HL-60 (cell line): ENCODE results near the gene RSPH10B2.
"Not testable (repeated sequence)": the region's sequence is repeated elsewhere in the genome, so short reads cannot be mapped to it uniquely, and the experiment has no call there.

Source experiments
- DNase-seq, 2 experiments: peaks; one replicate each; pipeline ENCODE4 v3.0.0-alpha.2; 2010 to 2020; ENCODE audit warnings: low read depth in 1 of 2, low spot score in 1 of 2
- H3K27ac ChIP-seq: fragments of 250-450 bp; sonication (Bioruptor Pico); replicated peaks from 2 replicates; pipeline ENCODE4 v1.5.1; 2020; ENCODE audit warnings: mild to moderate bottlenecking, moderate library complexity
- H3K27me3 ChIP-seq: fragments of 250-450 bp; sonication (Bioruptor Pico); 2 replicates; pipeline ENCODE4 v1.5.1; 2021; ENCODE audit warnings: mild to moderate bottlenecking, moderate library complexity; ENCODE audit not compliant: insufficient read depth, poor library complexity, severe bottlenecking
- H3K4me3 ChIP-seq: replicated peaks from 2 replicates; pipeline ENCODE4 v1.5.1; 2011; ENCODE audit warnings: mild to moderate bottlenecking, control low read depth, low read length; ENCODE audit not compliant: insufficient read depth
- GABPA ChIP-seq: IDR thresholded peaks from 2 replicates; pipeline ENCODE4 v1.6.1; 2012; ENCODE audit warnings: low read depth
- POLR2AphosphoS5 ChIP-seq: IDR thresholded peaks from 2 replicates; pipeline ENCODE4 v1.6.1; 2012; ENCODE audit warnings: low read depth
- SPI1 ChIP-seq: IDR thresholded peaks from 2 replicates; pipeline ENCODE4 v1.6.1; 2012; ENCODE audit warnings: low read depth, mild to moderate bottlenecking, borderline replicate concordance
- TF ChIP-seq, protein P1 (sequence below): IDR thresholded peaks from 2 replicates; pipeline ENCODE4 v1.6.1; 2012; ENCODE audit warnings: low read depth; ENCODE audit not compliant: insufficient replicate concordance
- TF ChIP-seq, protein P2 (sequence below): IDR thresholded peaks from one replicate; pipeline ENCODE4 v1.5.1; 2011; ENCODE audit warnings: low read length, control low read depth, inconsistent platforms; ENCODE audit not compliant: insufficient read depth

The RSPH10B2 gene

DNA sequence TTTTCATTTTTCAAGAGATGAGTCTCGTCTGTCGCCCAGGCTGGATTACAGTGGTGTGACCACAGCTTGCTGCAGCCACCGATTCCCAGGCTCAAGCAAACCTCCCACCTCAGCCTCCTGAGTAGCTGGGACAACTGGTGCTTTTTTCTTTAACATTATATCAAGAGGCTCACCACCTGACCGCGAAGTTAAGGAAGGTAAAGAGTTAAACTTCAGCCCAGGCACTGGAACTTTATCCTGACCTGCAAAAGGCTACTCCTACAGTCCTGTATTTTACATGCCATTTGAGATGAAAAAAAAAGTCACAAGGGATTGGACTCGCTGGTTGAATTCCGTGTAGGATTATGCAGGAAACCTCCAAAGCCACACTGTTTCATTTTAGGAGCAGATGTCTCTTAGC lies 61.6 kb downstream of the RSPH10B2 start:
- not testable (repeated sequence) for H3K4me3 ChIP-seq, H3K27ac ChIP-seq, H3K27me3 ChIP-seq, DNase-seq

DNA sequence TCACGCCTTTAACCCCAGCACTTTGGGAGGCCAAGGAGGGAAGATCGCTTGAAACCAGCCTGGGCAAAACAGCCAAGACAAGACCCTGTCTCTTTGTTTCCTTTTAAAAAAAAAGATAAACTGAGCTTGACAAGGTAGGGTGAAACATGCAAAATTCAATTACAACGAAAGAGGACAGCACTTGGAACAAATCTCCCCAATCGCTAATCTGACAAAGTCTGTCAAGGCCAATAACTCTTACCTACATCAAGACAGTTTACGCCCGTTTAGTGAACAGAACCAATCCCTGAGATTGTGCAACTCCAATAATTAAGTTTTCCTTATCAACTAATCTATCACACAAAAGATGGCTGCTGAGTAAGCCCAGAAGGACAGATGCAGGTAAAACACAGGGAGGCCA lies 67.7 kb downstream of the RSPH10B2 start:
- not testable (repeated sequence) for DNase-seq, H3K27me3 ChIP-seq, H3K4me3 ChIP-seq, H3K27ac ChIP-seq

DNA sequence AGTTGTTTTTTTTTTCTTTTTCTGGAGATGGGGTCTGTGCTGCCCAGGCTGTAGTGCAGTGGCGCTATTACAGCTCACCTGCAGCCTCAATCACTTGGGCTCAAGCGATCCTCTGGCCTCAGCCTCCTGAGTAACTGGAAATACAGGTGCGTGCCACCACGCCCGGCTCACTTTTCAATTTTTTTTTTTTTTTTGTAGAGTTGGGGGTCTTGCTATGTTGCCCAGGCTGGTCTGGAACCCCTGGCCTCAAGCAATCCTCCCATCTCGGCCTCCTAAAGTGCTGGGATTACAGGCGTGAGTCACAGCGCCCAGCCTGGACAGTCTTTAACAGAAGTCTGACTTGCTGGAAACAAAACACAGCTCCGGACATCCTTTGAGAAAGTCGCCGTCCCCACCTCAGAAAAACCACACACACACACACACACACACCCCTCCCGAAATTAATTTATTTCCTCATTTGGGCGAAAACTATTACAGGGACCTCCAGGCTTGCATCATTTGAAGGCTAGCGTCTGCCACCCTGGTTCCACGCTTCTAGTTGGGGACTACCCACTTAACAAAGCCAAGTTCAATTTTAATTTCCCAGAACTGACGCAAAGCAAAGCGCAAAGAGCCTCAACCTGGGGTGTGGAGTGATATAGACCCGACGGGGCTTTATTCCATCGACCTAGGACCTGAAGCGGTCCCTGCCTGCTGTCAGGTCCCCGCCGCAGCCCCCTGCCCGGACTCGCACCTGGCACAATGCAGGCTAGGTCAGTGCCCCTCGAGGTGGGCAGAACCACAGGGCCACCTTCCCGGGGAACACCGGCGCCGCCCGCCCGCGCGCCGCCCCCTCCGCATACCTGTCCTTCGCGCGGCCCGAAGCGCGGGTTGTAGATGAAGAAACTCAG lies 71.6 kb downstream of the RSPH10B2 start:
- H3K4me3 ChIP-seq, result peak overlapping the region; percentile 35
- not testable (repeated sequence) for H3K27ac ChIP-seq, H3K27me3 ChIP-seq
- peak in 1 of 2 experiments; percentile 35 for DNase-seq

DNA sequence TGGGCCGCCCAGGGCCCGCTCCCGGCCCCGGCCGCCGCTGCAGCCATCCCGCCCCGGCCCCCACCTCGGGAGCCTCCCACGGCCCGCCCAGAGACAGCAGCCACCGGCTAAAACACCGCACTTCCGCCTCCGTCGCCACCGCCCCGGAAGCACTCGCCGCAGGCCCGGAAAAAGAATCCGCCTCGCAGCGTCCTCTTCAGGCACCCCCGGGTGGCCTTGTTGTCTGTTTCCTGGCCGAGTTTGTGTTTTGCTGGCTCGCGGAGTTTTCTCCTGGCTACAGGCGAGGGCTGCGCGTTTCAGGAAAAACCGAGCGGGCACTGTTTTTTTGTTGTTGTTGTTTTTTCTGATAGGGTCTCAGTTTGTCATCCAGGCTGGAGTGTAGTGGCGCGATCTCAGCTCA lies 72.2 kb downstream of the RSPH10B2 start, which contains the start of gene CCZ1B:
CCZ1B (minus strand) TSS at position 125 of the 400 bp plus-strand sequence; CDS start at position 47, 78 bp downstream.
- H3K27me3 ChIP-seq, result not testable (repeated sequence)
- peak; percentile 45 to 85 for DNase-seq
- H3K27ac ChIP-seq, result peak within 1 kb of the TSS; percentile 76
- peak within 1 kb of the TSS; percentile 38 for H3K4me3 ChIP-seq
- TF ChIP-seq GABPA (peak; percentile 90), SPI1 (peak; percentile 15; the same call in 1 of the 2 replicates), POLR2AphosphoS5 (peak; percentile 64)

DNA sequence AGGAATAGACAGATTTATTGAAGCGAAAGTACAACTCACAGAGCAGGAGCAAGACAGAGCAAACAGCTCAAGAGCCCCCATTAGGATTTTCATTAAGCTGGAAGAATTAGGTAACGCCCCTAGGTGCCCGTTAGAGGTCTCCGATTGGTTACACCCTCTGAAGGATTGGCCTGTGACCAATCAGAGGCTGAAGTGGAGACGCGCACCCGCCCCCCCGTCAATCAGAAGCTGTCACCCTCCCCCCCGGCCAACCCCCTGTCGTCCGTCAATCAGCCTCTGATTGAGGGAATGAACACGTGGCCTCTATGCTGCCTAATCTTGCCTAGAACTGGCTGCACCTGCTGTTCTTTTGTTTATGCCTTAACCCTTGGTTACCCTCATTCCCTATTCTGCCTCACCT lies 73.3 kb downstream of the RSPH10B2 start:
- not testable (repeated sequence) for DNase-seq, H3K27ac ChIP-seq, H3K4me3 ChIP-seq, H3K27me3 ChIP-seq

DNA sequence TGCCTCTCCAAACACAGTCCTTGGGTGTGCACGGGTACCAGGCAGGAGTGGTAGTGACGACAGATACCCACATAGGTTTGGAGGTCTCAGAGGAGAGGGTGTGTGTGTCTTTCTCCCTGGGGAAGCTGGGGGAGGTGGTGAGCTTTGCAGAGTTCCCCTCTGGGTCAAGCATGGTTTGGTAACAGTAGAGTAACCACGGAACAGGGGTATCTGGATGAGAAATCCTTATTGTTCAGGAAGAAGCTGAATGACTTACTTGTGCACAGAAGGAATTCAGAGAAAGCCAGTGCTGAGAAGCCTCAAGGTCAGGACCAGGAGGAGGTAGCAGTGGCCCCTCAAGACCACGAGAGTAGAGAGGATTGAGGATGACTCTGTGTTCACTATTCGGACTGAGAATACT lies 75.7 kb downstream of the RSPH10B2 start:
- H3K27ac ChIP-seq, H3K27me3 ChIP-seq, DNase-seq, H3K4me3 ChIP-seq: not testable (repeated sequence)

DNA sequence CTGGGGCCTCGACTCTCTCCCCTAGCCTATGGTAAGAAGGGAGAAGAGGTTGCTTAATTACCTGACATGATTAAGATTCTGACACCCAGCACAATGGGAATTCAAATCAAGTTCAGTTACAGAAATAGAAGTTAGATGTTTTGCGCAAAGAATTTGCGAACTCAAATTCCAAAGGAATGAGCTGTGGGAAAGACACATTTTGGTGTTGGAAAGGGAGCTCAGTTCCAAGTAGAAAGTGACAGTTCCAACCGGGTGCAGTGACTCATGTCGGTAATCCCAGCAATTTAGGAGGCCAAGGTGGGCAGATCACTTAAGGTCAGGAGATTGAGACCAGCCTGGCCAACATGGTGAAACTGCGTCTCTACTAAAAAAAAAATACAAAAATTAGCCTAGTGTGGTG lies 76.1 kb downstream of the RSPH10B2 start:
- DNase-seq, H3K27ac ChIP-seq, H3K27me3 ChIP-seq, H3K4me3 ChIP-seq: not testable (repeated sequence)

DNA sequence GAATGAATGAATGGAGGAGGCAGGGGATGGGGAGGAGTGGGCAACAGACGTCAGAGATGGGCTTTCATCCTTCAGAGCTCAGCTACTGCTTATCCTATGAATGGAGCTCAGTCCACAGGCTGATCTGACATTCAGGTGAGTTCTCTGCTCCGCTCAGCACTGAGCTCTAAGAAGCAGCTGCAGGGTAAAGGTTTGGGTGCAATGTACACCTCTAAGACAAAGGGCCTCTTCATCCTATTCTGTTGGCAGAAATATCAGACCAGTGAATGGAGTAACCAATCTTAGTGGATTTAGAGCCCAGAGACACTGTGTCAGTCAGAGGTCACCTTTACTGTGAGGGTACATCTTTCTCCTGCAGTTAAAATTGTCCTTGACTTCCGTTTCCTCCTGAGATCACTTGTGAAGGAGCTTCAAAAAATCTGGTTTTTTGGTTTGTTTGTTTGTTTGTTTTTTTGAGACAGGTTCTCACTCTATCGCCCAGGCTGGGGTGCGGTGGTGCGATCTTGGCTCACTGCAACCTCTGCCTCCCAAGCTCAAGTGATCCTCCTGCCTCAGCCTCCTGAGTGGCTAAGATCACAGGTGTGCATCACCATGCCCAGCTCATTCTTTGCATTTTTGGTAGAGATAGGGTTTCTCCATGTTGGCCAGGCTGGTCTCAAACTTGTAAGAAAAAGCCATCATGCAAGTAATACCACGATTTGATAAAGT lies 77.3 kb downstream of the RSPH10B2 start:
- DNase-seq, result no peak
- Histone ChIP-seq H3K27ac (no peak overlapping the region), H3K27me3 (no peaks in the 10 kb centered on the region), H3K4me3 (no peak overlapping the region)
- TF ChIP-seq GABPA (no peak), POLR2AphosphoS5 (no peak), SPI1 (no peak)
- TF ChIP-seq, protein P1, sequence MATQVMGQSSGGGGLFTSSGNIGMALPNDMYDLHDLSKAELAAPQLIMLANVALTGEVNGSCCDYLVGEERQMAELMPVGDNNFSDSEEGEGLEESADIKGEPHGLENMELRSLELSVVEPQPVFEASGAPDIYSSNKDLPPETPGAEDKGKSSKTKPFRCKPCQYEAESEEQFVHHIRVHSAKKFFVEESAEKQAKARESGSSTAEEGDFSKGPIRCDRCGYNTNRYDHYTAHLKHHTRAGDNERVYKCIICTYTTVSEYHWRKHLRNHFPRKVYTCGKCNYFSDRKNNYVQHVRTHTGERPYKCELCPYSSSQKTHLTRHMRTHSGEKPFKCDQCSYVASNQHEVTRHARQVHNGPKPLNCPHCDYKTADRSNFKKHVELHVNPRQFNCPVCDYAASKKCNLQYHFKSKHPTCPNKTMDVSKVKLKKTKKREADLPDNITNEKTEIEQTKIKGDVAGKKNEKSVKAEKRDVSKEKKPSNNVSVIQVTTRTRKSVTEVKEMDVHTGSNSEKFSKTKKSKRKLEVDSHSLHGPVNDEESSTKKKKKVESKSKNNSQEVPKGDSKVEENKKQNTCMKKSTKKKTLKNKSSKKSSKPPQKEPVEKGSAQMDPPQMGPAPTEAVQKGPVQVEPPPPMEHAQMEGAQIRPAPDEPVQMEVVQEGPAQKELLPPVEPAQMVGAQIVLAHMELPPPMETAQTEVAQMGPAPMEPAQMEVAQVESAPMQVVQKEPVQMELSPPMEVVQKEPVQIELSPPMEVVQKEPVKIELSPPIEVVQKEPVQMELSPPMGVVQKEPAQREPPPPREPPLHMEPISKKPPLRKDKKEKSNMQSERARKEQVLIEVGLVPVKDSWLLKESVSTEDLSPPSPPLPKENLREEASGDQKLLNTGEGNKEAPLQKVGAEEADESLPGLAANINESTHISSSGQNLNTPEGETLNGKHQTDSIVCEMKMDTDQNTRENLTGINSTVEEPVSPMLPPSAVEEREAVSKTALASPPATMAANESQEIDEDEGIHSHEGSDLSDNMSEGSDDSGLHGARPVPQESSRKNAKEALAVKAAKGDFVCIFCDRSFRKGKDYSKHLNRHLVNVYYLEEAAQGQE, result no peak
- TF ChIP-seq, protein P2, sequence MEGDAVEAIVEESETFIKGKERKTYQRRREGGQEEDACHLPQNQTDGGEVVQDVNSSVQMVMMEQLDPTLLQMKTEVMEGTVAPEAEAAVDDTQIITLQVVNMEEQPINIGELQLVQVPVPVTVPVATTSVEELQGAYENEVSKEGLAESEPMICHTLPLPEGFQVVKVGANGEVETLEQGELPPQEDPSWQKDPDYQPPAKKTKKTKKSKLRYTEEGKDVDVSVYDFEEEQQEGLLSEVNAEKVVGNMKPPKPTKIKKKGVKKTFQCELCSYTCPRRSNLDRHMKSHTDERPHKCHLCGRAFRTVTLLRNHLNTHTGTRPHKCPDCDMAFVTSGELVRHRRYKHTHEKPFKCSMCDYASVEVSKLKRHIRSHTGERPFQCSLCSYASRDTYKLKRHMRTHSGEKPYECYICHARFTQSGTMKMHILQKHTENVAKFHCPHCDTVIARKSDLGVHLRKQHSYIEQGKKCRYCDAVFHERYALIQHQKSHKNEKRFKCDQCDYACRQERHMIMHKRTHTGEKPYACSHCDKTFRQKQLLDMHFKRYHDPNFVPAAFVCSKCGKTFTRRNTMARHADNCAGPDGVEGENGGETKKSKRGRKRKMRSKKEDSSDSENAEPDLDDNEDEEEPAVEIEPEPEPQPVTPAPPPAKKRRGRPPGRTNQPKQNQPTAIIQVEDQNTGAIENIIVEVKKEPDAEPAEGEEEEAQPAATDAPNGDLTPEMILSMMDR, result no peak
